Stimulated activated CD8-positive, alpha-beta memory T cell treated with anti-CD3 and anti-CD28 coated beads, Interleukin-7, amount 100 ng/mL, for 48 hours (primary cell): Measurements from ENCODE around the gene SORCS2.

Source experiments
- DNase-seq, 2 donors: peaks; one replicate each; pipeline ENCODE4 v3.0.0-alpha.2; 2020; ENCODE audit warnings: low read depth in 1 of 2; ENCODE audit errors: extremely low read depth in 1 of 2

Gene SORCS2

GRCh38 chr4:7516096-7516772 is 323.9 kb downstream of the SORCS2 start:
- DNase-seq: no peak

DNA sequence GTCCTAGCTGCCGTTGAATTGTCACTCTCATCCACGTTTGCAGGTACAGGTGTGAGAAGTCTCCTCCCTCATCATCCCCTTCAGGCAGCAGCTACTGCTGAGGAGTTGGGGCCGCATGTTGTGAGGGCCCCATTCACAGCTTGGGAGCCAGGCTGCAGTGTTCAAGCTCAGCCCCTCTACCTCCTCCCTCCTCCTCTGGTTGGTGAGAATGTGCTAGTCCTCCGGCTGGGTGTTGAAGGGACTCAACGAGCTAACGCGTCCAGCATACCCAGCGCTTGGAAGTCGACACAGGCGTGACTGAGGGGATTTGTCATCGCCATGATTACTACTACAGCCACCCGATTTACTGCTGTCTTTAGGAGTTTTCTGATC is 324.4 kb downstream of the SORCS2 start:
- DNase-seq: no peak

- DNase-seq: no peak
Observed at GRCh38 chr4:7518871-7519637, 326.7 kb downstream of the SORCS2 start.

DNA sequence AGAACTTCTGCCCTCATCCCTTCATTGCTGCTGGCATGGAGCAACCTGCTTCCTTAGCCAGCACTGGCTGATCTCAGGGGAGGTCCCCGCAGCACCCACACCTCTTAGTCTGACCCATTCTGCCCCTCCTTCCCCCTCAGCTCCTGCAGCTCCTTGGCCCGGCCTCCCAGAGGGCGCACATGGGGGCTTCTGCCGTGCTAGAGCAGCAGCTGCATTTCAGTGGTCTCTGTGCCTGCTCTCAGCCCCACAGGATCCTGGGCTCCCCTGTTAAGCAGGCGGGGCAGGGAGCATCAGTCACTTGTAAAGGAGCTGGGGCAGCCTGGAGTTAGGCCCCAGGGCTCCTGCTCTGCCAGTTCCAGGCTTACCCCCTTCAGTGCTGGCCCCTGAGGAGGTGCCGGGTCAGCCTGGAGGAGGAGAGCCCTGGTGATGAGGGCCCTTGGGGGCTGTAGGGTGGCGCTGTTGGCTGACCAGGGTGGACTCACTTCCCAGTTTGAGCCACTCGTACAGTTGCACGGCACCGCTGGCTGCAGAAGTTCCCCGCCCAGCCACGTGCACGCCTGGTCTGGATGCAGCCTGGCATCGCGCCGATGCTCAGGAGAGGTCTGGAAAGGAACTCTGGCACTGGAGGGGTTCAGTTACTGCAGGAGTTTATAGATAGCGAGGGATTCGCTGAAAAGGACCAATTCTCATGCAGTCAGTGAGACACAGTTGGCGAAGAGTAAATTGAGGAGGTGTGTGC is 327.5 kb downstream of the SORCS2 start:
- no peak for DNase-seq

GRCh38 chr4:7521666-7522065 is 329.3 kb downstream of the SORCS2 start:
- DNase-seq: no peak

DNA sequence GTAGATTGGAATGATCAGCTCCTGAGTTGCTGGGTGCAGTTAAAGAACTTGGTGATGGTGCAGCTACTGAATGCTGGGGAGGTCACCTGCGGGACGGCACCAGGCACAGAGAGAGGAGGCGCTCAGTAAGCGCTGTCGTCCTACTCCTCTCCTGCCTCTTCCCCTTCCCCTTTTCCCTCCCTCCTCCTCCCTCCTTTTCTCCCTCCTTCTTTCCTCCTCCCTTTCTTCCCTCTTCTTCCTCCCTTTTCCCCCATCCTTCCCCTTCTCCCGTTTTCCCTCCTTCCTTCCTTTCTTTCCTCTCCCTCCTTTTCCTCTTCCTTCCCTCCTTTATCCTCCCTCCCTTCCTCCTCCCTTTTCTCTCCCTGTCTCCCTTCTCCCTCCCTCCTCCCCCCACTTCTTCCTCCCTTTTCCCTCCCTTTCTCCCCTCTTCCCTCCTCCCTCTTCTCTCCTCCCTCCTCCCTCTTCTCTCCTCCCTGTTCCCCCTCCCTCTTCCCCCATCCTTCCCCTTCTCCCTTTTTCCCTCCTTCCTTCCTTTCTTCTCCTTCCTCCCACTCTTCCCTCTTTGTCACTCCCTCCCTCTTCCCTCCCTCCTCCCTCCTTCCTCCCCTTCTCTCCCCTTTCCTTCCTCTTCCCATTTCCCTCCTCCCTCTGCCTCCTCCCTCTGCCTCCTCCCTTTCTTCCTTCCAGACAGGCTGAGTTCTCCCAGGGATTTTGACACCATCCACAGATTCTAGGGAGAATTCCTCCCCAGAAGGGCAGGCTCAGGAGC is 330.3 kb downstream of the SORCS2 start:
- no peak for DNase-seq

DNA sequence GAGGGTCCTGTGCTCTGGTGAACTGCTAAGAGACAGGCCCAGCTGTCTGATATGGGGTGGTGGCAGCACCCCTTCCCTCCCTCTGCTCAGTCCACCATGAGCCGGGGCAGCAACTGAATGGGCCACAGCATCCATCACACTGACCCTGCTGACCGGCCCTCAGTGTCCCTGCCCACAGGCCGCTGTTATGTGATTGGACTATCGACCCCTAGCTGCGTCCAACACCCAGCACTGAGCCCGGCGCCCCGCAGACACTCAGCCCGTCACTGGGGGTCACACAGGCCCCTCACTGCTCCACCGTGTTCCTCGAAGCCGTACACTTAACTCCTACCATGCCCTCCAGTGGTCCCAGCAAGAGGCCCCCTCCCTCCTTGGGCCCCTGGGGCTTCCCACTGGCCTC is 331.2 kb downstream of the SORCS2 start:
- no peak for DNase-seq

GRCh38 chr4:7524064-7524682 is 331.8 kb downstream of the SORCS2 start:
- no peak for DNase-seq

DNA sequence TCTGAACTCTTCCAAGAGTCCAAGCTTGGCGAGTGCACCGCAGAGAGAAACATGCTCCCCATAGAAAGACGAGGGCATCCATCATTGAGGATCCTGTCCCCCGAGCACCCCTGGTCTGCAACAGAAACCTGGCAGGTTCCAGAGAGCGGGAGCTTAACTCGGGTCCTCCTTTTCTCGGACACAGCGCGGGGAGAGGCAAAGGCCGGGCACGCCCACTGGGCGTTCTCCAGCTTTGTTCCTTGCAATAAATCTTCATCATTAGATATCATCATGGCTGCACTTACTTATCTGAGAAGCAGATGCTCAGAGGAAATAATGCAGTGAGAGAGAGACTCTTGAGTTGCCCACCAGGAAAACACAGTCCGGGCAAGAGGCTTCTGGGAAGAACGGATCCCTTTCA is 332.5 kb downstream of the SORCS2 start:
- no peak for DNase-seq

DNA sequence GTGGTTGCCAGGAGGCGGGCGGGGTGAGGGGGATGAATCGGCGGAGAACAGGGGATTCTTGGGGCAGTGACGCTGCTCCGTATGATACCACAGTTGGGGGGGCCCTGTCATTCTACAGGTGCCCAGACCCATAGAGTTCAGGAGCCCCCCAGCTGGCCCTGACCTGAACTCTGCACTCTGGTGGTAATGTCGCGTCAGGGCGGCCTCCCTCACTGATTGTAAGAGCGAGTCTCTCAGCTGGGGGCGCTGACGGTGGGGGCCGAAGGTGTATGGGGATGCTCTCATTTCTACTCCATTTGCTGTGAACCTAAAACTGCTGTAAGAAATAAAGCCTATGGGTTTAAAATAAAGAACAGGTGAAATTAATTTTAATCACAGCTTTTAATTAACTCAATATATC is 334.2 kb downstream of the SORCS2 start:
- DNase-seq: no peak

DNA sequence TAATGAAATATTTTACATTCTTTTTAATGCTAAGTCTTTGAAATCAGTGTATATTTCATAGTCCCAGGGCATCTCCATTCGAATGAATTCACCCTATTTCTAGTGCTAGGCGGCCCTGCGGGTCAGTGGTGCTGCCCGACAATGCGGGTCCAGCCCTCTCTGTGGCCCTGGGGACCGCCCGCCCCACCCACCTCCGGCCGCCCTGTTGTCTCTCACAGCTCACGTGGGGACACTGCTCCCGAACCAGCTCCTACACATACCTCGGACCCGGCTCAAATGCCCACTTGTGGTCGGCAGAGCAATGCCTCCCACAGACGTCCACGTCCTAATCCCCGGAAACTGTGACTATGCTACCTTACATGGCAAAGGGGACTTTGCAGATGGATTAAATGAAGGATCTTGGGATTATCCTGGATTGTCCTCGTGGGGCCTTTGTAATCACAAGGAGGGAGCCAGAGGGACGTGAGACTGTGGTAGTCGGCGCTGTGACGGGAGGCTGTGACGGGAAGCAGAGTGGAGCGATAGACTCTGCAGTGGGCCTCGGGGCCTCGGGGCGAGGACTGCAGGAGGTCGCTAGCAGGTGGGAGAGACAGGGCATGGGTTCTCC is 334.7 kb downstream of the SORCS2 start:
- no peak for DNase-seq

- DNase-seq: no peak
Observed at GRCh38 chr4:7529368-7530080, 337.2 kb downstream of the SORCS2 start.

GRCh38 chr4:7530082-7530481 is 337.7 kb downstream of the SORCS2 start:
- DNase-seq: no peak

DNA sequence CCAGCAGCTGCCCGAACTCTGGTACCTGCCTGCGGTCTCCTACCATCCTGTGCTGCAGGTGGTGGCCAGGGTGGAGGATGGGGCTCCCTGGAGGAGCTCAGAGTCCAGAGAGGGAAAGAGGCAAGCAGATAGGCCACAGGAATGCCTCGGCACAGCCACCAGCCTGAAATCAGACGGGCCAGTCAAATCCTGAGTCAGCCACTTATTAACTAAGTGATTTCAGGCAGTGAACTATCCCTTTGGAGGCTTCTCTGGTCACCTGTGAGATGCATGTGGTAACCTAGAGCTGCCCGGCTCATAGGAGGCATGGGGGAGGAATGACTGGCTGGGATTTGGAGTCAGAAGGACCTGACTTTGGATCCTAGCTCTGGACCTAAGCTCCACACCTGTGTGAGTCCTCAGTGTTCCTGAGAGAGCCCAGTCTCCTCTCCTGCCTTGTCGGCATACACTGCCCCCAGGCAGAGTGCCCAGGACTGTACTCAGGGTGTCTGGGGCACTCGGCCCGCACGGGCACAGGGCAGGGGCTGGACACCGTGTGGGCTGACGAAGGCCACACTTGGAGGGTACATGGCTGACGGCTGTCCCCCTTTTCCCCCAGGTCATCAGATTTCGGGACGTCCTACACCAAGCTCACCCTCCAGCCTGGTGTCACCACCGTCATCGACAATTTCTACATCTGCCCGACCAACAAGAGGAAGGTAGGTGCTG is 338.7 kb downstream of the SORCS2 start:
- DNase-seq: no peak

- no peak for DNase-seq
Observed at GRCh38 chr4:7531640-7531994, 339.3 kb downstream of the SORCS2 start.

GRCh38 chr4:7532043-7532442 is 339.7 kb downstream of the SORCS2 start:
- DNase-seq: no peak

GRCh38 chr4:7533267-7533666 is 340.9 kb downstream of the SORCS2 start:
- DNase-seq: no peak

- no peak for DNase-seq
Observed at GRCh38 chr4:7535094-7535493, 342.8 kb downstream of the SORCS2 start.

- DNase-seq: no peak
Observed at GRCh38 chr4:7535619-7536018, 343.3 kb downstream of the SORCS2 start.
